Measurements from ENCODE around the gene COPZ1.

Gene COPZ1

GRCh38 chr12:54398995-54399793, 74.3 kb downstream of the COPZ1 start:
- peak; percentile 97 for DNase-seq

GRCh38 chr12:54401119-54401518, 76.2 kb downstream of the COPZ1 start:
- no peak for DNase-seq

All from activated CD8-positive, alpha-beta memory T cell treated with anti-CD3 and anti-CD28 coated beads for 24 hours (primary cell).